AG04449 (cell line): Measurements from ENCODE around the gene SPOCK3.
"Not testable (repeated sequence)": the region's sequence is repeated elsewhere in the genome, so short reads cannot be mapped to it uniquely, and the experiment has no call there.

ENCODE experiments used
- CTCF ChIA-PET: fragments of 350-600 bp; formaldehyde crosslinking; extraction: SDS; loops from one replicate; lab custom pipeline; 2021; ENCODE audit warnings: antibody characterized with exemption; lab: Yijun Ruan, JAX
- POLR2A ChIA-PET: fragments of 400-600, 350-600 bp; formaldehyde crosslinking; extraction: SDS; loops from one replicate; lab custom pipeline; 2020; ENCODE audit warnings: antibody characterized with exemption, inconsistent platforms; lab: Yijun Ruan, JAX
- DNase-seq: peaks from one replicate; pipeline ENCODE4 v3.0.0-alpha.2; 2010; ENCODE audit warnings: low read depth, low spot score
- H3K4me3 ChIP-seq: 2 replicates; pipeline ENCODE4 v1.5.1; 2011; ENCODE audit warnings: low read depth, mild to moderate bottlenecking, control low read depth, low read length
- TF ChIP-seq, protein P1 (sequence below): IDR thresholded peaks from one replicate; pipeline ENCODE4 v1.5.1; 2011; ENCODE audit warnings: mild to moderate bottlenecking, moderate library complexity, low read length, control low read depth, inconsistent platforms; ENCODE audit not compliant: insufficient read depth; ENCODE audit errors: missing control alignments

Gene SPOCK3

GRCh38 chr4:166886718-166887117 is 347.6 kb downstream of the SPOCK3 start:
- ChIA-PET CTCF (no interaction called here), POLR2A (no interaction called here)
- no peak for DNase-seq
- no peak overlapping the region for H3K4me3 ChIP-seq
- TF ChIP-seq, protein P1, sequence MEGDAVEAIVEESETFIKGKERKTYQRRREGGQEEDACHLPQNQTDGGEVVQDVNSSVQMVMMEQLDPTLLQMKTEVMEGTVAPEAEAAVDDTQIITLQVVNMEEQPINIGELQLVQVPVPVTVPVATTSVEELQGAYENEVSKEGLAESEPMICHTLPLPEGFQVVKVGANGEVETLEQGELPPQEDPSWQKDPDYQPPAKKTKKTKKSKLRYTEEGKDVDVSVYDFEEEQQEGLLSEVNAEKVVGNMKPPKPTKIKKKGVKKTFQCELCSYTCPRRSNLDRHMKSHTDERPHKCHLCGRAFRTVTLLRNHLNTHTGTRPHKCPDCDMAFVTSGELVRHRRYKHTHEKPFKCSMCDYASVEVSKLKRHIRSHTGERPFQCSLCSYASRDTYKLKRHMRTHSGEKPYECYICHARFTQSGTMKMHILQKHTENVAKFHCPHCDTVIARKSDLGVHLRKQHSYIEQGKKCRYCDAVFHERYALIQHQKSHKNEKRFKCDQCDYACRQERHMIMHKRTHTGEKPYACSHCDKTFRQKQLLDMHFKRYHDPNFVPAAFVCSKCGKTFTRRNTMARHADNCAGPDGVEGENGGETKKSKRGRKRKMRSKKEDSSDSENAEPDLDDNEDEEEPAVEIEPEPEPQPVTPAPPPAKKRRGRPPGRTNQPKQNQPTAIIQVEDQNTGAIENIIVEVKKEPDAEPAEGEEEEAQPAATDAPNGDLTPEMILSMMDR, result no peak

DNA sequence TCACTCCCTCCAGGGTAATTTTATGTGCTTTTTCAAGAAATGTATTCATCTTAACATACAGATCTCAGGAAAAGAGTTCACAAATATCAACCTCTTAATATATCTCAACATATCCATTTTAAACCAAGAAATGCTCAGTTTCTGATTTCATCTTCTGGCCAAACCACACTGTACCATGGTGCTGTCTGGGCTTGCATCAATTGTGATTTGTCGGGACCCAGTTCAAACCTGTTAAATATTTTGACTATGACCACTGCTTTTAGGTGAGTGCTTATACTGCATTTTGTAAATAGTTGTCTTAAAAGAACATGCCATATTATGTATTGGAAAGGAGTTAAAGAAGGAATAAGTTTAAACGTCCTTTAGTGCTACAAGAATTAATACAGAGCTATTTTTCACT is 352.1 kb downstream of the SPOCK3 start:
- ChIA-PET CTCF (no interaction called here), POLR2A (no interaction called here)
- H3K4me3 ChIP-seq, result no peak overlapping the region
- DNase-seq, result no peak
- TF ChIP-seq, protein P1, result no peak

- no peak overlapping the region for H3K4me3 ChIP-seq
- CTCF ChIA-PET, result no interaction called here
- DNase-seq, result no peak
- POLR2A ChIA-PET, result no interaction called here
- TF ChIP-seq, protein P1, result no peak
Observed at GRCh38 chr4:166875821-166876220, 358.5 kb downstream of the SPOCK3 start.

GRCh38 chr4:166862032-166862431 is 372.3 kb downstream of the SPOCK3 start:
- H3K4me3 ChIP-seq, result no peak overlapping the region
- ChIA-PET CTCF (no interaction called here), POLR2A (no interaction called here)
- no peak for DNase-seq
- TF ChIP-seq, protein P1, result no peak

DNA sequence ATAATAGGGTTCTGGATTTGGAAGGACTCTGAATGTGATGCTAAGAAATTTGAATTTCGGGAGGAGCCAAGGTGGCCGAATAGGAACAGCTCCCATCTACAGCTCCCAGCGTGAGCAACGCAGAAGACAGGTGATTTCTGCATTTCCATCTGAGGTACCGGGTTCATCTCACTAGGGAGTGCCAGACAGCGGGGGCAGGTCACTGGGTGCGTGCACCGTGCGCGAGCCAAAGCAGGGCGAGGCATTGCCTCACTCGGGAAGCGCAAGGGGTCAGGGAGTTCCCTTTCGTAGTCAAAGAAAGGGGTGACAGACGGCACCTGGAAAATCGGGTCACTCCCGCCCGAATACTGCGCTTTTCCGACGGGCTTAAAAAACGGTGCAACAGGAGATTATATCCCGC is 383.9 kb downstream of the SPOCK3 start:
- DNase-seq, CTCF ChIA-PET, POLR2A ChIA-PET, H3K4me3 ChIP-seq: not testable (repeated sequence)

DNA sequence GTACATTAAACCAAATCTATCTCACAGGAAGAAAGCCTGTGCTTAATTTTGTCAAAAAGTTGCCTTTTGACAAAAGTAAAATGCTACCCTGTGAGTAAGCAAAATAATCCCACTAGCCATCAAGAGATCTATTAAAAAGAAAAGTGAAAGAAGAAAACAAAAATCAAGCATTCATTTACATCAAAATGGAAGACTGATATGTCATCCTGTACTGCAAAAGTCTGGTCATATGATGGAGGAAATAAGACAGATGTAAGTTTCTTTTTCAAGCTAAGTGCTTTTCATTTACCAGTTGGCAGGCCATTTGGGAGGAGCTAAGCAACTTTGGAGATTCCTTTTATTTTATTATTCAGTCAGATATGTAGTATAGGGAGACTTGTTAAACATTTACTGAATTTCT is 387.4 kb downstream of the SPOCK3 start:
- DNase-seq, result no peak
- TF ChIP-seq, protein P1, result no peak
- H3K4me3 ChIP-seq, result no peak overlapping the region
- POLR2A ChIA-PET, result no interaction called here
- CTCF ChIA-PET, result no interaction called here

- TF ChIP-seq, protein P1, result no peak
- no peak for DNase-seq
- no peak overlapping the region for H3K4me3 ChIP-seq
- ChIA-PET CTCF (no interaction called here), POLR2A (no interaction called here)
Observed at GRCh38 chr4:166842795-166843261, 391.5 kb downstream of the SPOCK3 start.
